LNCAP (cell line): Measurements from ENCODE around the gene POLR3K.

Experiments used
- TF ChIP-seq, protein P1 (sequence below): fragments of 450-650 bp; IDR thresholded peaks from 2 replicates; pipeline ENCODE4 v1.5.1; 2017; ENCODE audit warnings: mild to moderate bottlenecking

Gene POLR3K

DNA sequence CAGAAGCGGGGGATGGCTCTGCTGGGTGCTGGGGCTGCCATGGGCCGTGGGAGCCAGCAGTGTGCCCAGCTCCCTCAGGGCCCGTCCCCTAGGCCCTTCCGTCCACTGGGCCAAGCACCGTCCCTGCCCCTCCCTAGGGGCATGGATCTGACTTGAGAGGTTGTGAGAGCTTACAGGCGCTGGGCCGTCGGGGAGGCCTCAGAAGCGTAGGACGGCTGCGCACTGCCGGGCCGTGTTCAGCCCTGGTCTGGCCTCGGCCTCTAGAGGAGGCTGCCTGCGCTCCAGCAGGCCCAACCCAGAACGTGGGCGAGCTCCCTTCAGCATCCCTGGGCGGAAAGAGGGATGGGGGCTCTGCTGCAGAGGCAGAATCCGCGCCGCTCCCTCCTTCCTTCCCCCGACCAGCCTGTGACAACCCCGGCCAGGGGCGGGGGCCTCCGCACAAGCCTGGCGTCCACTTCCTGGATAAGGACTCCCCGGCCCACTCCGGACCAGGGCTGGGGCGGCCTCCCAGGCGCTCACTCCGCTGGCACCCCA, 23.9 kb upstream of the POLR3K start:
- TF ChIP-seq, protein P1, sequence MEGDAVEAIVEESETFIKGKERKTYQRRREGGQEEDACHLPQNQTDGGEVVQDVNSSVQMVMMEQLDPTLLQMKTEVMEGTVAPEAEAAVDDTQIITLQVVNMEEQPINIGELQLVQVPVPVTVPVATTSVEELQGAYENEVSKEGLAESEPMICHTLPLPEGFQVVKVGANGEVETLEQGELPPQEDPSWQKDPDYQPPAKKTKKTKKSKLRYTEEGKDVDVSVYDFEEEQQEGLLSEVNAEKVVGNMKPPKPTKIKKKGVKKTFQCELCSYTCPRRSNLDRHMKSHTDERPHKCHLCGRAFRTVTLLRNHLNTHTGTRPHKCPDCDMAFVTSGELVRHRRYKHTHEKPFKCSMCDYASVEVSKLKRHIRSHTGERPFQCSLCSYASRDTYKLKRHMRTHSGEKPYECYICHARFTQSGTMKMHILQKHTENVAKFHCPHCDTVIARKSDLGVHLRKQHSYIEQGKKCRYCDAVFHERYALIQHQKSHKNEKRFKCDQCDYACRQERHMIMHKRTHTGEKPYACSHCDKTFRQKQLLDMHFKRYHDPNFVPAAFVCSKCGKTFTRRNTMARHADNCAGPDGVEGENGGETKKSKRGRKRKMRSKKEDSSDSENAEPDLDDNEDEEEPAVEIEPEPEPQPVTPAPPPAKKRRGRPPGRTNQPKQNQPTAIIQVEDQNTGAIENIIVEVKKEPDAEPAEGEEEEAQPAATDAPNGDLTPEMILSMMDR: no peak

DNA sequence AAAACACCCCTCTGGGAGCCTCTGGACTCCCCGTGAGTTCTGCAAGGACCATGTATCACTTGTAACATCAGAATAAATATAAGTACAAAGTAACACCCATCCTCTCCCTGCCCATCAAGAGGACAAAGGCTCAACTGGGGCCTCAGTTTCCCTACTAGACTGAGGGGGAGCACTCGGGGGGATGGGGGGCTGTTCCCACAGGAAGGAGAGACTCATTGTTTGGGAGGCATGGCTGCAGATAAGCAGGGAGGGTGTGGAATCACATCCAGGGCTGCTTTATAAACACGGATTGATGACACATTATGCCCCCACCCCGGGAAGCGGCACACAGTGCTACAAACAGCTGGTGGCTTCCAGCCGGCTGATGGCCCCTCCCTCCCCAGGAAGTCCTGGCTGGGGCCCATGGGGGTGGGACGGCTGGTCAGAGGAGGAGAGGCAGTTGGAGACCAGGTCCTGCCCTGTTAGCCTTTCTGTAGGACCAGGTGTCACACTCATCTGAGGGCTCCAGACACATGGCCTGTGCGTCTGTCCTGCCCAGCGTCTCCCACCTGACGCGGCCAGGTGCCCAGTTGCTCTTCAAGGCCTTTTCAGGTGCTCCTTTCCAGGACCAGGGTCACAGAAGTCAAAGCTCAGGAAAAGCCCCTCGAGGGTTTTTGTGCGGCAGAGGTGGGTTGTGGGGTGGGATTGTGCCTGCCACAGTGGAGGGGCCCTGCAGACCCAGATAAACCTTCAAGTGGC, 23.3 kb upstream of the POLR3K start:
- TF ChIP-seq, protein P1: no peak

DNA sequence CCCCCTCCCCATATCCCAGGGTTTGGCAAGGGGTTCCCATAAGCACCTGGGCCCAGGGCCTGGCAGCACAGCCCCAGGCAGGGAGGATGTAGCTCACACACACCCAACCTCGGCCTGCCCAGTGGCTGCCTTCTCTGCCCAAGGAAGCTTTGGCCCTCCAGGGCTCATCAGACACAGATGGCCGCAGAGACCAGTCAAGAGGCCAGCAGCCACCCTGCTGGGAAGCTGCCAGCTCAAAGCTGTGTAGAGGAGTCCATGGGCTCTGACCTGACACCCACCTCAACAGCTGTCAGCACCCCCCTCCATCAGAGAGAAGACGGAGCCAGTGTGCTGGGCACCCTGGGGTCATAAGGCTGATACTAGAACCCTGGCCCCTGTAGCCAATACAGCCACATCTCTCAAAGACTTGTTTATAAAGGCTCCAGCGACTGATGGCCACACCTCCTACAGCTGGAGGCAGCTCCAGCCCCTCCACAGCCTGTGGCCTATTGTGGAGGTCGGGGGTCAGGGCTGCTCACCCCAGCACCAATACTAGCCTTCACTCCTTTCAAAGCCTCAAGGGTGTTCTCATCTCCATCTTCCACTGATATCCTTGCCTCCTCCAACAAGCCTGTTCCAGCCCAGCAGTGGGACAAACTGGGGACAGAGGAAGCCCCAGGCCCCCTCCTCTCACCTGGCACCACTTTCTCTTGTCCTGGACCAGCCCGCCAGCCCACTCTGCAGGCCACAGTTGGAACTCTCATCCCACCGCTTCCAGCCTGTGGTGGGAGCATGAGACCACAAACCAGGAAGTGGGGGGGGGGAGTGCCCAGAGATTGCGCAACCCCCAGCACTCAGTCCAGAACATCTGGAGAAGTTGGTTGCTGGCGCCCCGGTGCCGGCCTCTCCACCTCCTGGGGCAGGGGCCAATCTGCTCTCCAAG, 22.4 kb upstream of the POLR3K start:
- TF ChIP-seq, protein P1: no peak

DNA sequence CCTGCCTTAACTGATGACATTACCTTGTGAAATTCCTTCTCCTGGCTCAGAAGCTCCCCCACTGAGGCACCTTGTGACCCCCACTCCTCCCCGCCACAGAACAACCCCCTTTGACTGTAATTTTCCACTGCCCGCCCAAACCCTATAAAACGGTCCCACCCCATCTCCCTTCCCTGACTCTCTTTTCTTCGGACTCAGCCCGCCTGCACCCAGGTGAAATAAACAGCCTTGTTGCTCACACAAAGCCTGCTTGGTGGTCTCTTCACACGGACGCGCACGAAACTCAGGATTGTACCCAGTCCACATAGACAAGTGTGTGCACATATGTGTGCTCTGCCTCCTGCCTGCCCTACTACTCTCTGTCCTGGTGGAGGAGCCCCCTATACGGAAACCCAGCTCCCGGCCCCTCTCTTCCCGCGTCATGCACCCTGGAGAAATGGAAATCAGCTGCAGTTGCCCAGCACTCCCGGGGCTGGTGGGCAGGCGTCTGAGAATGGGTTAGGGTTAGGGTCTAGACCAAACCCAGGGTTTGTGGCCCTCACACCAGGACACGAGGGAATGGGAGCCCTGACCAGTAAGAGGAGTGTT, 21.4 kb upstream of the POLR3K start:
- TF ChIP-seq, protein P1: no peak

DNA sequence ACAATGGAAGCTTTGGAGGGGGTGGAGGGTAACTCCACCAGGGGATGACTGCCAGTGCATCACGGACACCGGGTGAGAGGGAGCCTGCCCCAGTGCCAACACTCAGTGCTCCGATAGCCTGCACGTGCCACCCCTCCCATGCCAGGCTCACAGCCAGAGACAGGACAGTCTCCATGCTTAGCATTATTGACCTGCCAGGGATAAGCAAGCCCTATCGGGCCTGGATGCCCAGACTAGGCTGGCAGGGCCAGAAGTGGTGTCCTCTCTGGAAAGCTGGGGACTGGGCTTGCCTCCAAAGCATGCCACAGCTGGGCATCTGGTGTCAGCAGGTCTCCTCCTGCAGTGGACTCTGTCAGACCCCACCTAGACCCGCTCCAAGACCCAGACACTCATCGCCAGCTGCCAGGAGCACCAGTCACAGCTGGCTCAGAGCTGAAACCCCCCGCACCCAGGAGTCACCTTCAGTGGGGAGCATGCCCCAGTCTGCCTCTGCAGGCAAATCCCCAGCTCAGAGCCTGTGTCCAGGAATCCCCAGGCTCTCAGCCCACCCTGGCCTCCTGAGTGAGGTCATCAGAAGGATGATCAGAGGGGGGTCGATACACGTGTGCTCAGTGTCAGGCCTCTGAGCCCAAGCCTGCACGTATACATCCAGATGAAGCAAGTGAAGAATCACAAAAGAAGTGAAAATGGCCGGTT, 20.8 kb upstream of the POLR3K start:
- TF ChIP-seq, protein P1: no peak

DNA sequence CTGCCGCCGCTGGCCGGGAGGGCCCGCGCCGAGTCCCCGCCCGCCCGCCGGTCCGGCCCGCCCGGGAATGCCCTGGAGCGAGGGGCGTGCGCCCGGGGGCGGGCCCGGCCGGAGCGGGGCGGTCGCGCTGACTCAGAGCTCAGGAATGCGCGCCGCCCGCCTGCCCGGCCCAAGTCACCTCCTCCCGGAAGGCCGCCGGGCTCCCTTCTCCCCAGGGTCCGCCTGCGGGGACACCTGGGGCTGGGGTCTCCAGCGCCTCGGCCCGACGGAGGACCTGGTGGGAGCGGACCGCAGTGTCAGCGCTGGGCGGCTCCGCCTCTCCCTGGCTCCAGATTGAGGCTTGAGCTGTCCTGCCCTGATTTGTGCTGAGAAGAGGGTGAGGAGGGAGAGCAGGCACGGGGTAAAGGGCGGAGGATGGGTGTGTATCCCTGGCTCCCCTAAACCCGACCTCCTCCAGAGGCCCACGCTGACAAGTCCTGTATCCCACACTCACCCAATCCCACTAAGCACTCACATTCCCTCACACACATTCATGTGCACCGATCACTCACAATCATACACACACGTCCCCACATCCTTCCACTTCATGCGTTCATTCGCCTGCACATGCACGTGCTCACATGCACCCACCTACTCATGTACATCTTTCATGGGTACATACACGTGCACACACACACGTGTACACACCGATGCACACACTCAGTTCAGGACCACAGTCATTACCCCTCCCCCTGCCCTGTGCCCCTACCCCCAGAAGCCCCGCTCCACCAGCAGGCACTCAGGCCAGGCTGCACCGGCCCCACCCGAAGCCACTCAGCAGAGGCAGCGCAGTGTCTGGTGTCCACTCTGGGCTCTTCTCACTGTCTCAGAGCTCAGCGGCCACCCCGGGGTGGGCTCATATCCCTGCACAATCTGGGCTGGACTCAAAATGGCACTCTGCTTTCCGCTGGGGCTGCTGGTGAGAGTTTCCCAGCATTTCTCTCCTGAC, 19.4 kb upstream of the POLR3K start, which contains the start of gene RHBDF1:
TSS of gene RHBDF1 (minus strand) at position 71 of the 988 bp plus-strand sequence. CDS start 7,616 bp downstream, outside the sequence.
- TF ChIP-seq, protein P1: no peak
